H1 (cell line): ENCODE data around the gene AHNAK2. TPM values are rescaled to one million over a fixed set of nuclear protein-coding genes. Genes with fewer than 3 reads are reported as not detected.

Experiments
- CTCF ChIA-PET: fragments of 300-600 bp; sonication (Branson Sonifier 250); formaldehyde crosslinking; loops from one replicate; lab custom pipeline; 2021; ENCODE audit not compliant: partially characterized antibody; lab: Charles Lee
- POLR2A ChIA-PET: fragments of 300-600 bp; sonication (Branson Sonifier 250); formaldehyde crosslinking; loops from one replicate; lab custom pipeline; 2021; ENCODE audit warnings: inconsistent platforms; ENCODE audit not compliant: partially characterized antibody; lab: Charles Lee
- DNase-seq, 2 experiments: peaks; one replicate each; pipeline versions ENCODE4 v3.0.0 to v3.0.0-alpha.2; 2010 to 2022; ENCODE audit warnings: low spot score in 2 of 2, low read depth in 1 of 2, mixed read lengths in 1 of 2
- FAIRE-seq: peaks from 2 replicates; lab custom pipeline; 2011; peaks lifted over from hg19 to GRCh38; lab: Jason Lieb, UNC
- H2AFZ ChIP-seq: 2 replicates; pipeline ENCODE4 v1.8.1; 2012; ENCODE audit warnings: low read length, inconsistent platforms
- H2AK5ac ChIP-seq: 2 replicates; pipeline ENCODE4 v1.6.1; 2013; ENCODE audit warnings: low read depth, low read length
- H2BK120ac ChIP-seq: replicated peaks from 2 replicates; pipeline ENCODE3; 2013; ENCODE audit warnings: low read depth, low read length, inconsistent platforms
- H2BK12ac ChIP-seq: 2 replicates; pipeline ENCODE4 v1.6.1; 2013; ENCODE audit warnings: low read depth, low read length
- H2BK15ac ChIP-seq: 2 replicates; pipeline ENCODE4 v1.6.1; 2013; ENCODE audit warnings: low read length
- H2BK20ac ChIP-seq: 2 replicates; pipeline ENCODE4 v1.6.1; 2013; ENCODE audit warnings: low read length
- H2BK5ac ChIP-seq: 2 replicates; pipeline ENCODE4 v1.6.1; 2013; ENCODE audit warnings: low read depth, low read length
- H3K14ac ChIP-seq: 2 replicates; pipeline ENCODE4 v1.6.1; 2013; ENCODE audit warnings: inconsistent platforms; ENCODE audit not compliant: insufficient read length
- H3K18ac ChIP-seq: 2 replicates; pipeline ENCODE4 v1.6.1; 2013; ENCODE audit warnings: low read length; ENCODE audit errors: extremely low read depth
- H3K23ac ChIP-seq: 2 replicates; pipeline ENCODE4 v1.6.1; 2013; ENCODE audit warnings: inconsistent platforms; ENCODE audit not compliant: insufficient read length
- H3K23me2 ChIP-seq: 2 replicates; pipeline ENCODE4 v1.6.1; 2013; ENCODE audit warnings: low read depth, low read length
- H3K27ac ChIP-seq: 2 replicates; pipeline ENCODE4 v1.6.1; 2011; ENCODE audit warnings: low read depth, low read length, inconsistent platforms
- H3K27me3 ChIP-seq, 4 experiments: replicated peaks in 1 of 4; 1 replicate in 1 of 4; 2 replicates in 3 of 4; pipeline versions ENCODE4 v1.6.1 to v1.8.1; 2011 to 2013; ENCODE audit warnings: low read length in 3 of 4, mild to moderate bottlenecking in 3 of 4, inconsistent platforms in 2 of 4, mixed read lengths in 2 of 4, moderate library complexity in 1 of 4; ENCODE audit not compliant: control insufficient read depth in 3 of 4, insufficient read depth in 3 of 4; ENCODE audit errors: extremely low read depth in 1 of 4
- H3K36me3 ChIP-seq, 4 experiments: 2 replicates each; pipeline versions ENCODE4 v1.6.1 to v1.8.1; 2011 to 2013; ENCODE audit warnings: mild to moderate bottlenecking in 4 of 4, low read length in 3 of 4, moderate library complexity in 2 of 4, control low read depth in 1 of 4, inconsistent platforms in 1 of 4; ENCODE audit not compliant: insufficient read depth in 4 of 4, control insufficient read depth in 2 of 4
- H3K4ac ChIP-seq: replicated peaks from 2 replicates; pipeline ENCODE3; 2013; ENCODE audit warnings: low read length, low read depth, mixed read lengths, inconsistent platforms; ENCODE audit not compliant: insufficient read length
- H3K4me1 ChIP-seq, 4 experiments: replicated peaks in 1 of 4; 1 replicate in 1 of 4; 2 replicates in 3 of 4; pipeline versions ENCODE4 v1.6.1 to v1.8.1; 2011 to 2013; ENCODE audit warnings: low read length in 3 of 4, inconsistent platforms in 2 of 4, mixed read lengths in 1 of 4; ENCODE audit not compliant: insufficient read depth in 4 of 4, control insufficient read depth in 3 of 4
- H3K4me2 ChIP-seq, 2 experiments: 2 replicates each; pipeline versions ENCODE4 v1.6.1 to v1.8.1; 2011 to 2013; ENCODE audit warnings: low read depth in 2 of 2, low read length in 2 of 2, control low read depth in 1 of 2, inconsistent platforms in 1 of 2, mild to moderate bottlenecking in 1 of 2; ENCODE audit not compliant: insufficient read depth in 1 of 2
- H3K4me3 ChIP-seq, 4 experiments: fragments of 200-600, 300-600 bp in 1 of 4; sonication (generic), shearing (Covaris generic), sonication (Bioruptor Twin) in 1 of 4; 2 replicates each; pipeline versions ENCODE4 v1.5.1 to v1.8.1; 2011 to 2016; ENCODE audit warnings: low read length in 4 of 4, low read depth in 3 of 4, control low read depth in 2 of 4, inconsistent platforms in 2 of 4, mild to moderate bottlenecking in 2 of 4, mixed read lengths in 1 of 4, moderate library complexity in 1 of 4; ENCODE audit not compliant: insufficient read depth in 2 of 4; ENCODE audit errors: extremely low read depth in 1 of 4
- H3K56ac ChIP-seq: replicated peaks from 2 replicates; pipeline ENCODE3; 2013; ENCODE audit warnings: low read depth, mild to moderate bottlenecking, mixed read lengths, low read length, inconsistent platforms; ENCODE audit not compliant: insufficient read length
- H3K79me1 ChIP-seq: 2 replicates; pipeline ENCODE4 v1.6.1; 2013; ENCODE audit warnings: low read depth, low read length, control low read depth
- H3K79me2 ChIP-seq, 2 experiments: 2 replicates each; pipeline versions ENCODE4 v1.6.1 to v1.8.1; 2012 to 2013; ENCODE audit warnings: low read length in 2 of 2, mild to moderate bottlenecking in 2 of 2, inconsistent platforms in 1 of 2; ENCODE audit not compliant: insufficient read depth in 2 of 2, control insufficient read depth in 1 of 2
- H3K9ac ChIP-seq, 4 experiments: replicated peaks in 1 of 4; 1 replicate in 1 of 4; 2 replicates in 3 of 4; pipeline versions ENCODE4 v1.6.1 to v1.8.1; 2011 to 2013; ENCODE audit warnings: low read depth in 3 of 4, low read length in 3 of 4, control low read depth in 2 of 4, mild to moderate bottlenecking in 2 of 4, moderate library complexity in 2 of 4, inconsistent platforms in 1 of 4; ENCODE audit errors: extremely low read depth in 1 of 4
- H3K9me3 ChIP-seq, 2 experiments: 2 replicates each; pipeline versions ENCODE4 v1.6.1 to v1.8.1; 2012 to 2013; ENCODE audit warnings: mild to moderate bottlenecking in 2 of 2, moderate library complexity in 2 of 2, control low read depth in 1 of 2, inconsistent platforms in 1 of 2, low read depth in 1 of 2, low read length in 1 of 2, mixed read lengths in 1 of 2; ENCODE audit not compliant: insufficient read depth in 2 of 2
- H4K20me1 ChIP-seq, 2 experiments: replicated peaks in 1 of 2; 2 replicates each; pipeline versions ENCODE3 to v1.8.1; 2011 to 2013; ENCODE audit warnings: inconsistent platforms in 2 of 2, low read length in 2 of 2, mild to moderate bottlenecking in 1 of 2; ENCODE audit not compliant: insufficient read depth in 2 of 2, control insufficient read depth in 1 of 2
- H4K5ac ChIP-seq: 2 replicates; pipeline ENCODE4 v1.6.1; 2013; ENCODE audit warnings: low read length, low read depth, mixed read lengths, inconsistent platforms; ENCODE audit not compliant: insufficient read length
- H4K8ac ChIP-seq: 2 replicates; pipeline ENCODE4 v1.8.0; 2013; ENCODE audit warnings: mild to moderate bottlenecking, moderate library complexity, low read length, inconsistent platforms; ENCODE audit not compliant: insufficient read depth; ENCODE audit errors: extremely low read depth
- H4K91ac ChIP-seq: replicated peaks from 2 replicates; pipeline ENCODE3; 2013; ENCODE audit warnings: low read length, mixed read lengths, inconsistent platforms; ENCODE audit not compliant: insufficient read length
- BACH1 ChIP-seq: IDR thresholded peaks from 2 replicates; pipeline ENCODE4 v1.6.1; 2012; ENCODE audit warnings: low read length, improper control_type of control experiment
- BRCA1 ChIP-seq: IDR thresholded peaks from 2 replicates; pipeline ENCODE4 v1.6.1; 2012; ENCODE audit warnings: low read depth, low read length, improper control_type of control experiment
- CREB1 ChIP-seq: IDR thresholded peaks from 2 replicates; pipeline ENCODE4 v1.6.1; 2012; ENCODE audit warnings: inconsistent platforms
- CTCF ChIP-seq, 3 experiments: IDR thresholded peaks; 1 replicate in 2 of 3; 2 replicates in 1 of 3; pipeline versions ENCODE4 v1.5.1 to v1.6.1; 2011; ENCODE audit warnings: low read length in 3 of 3, mild to moderate bottlenecking in 3 of 3, inconsistent platforms in 2 of 3, low read depth in 1 of 3, moderate library complexity in 1 of 3; ENCODE audit not compliant: insufficient read depth in 1 of 3; ENCODE audit errors: control extremely low read depth in 1 of 3
- POLR2A ChIP-seq, 2 experiments: IDR thresholded peaks; 1 replicate in 1 of 2; 2 replicates in 1 of 2; pipeline ENCODE4 v1.6.1; 2011; ENCODE audit warnings: low read depth in 2 of 2, low read length in 2 of 2, mild to moderate bottlenecking in 2 of 2; ENCODE audit errors: control extremely low read depth in 1 of 2
- RAD21 ChIP-seq, 2 experiments: IDR thresholded peaks in 1 of 2; conservative IDR thresholded peaks in 1 of 2; 2 replicates each; pipeline ENCODE4 v1.6.1; 2011; ENCODE audit warnings: low read depth in 2 of 2, low read length in 2 of 2, improper control_type of control experiment in 1 of 2, inconsistent platforms in 1 of 2, mild to moderate bottlenecking in 1 of 2, moderate library complexity in 1 of 2
- SIRT6 ChIP-seq: IDR thresholded peaks from one replicate; pipeline ENCODE4 v1.7.1; 2012; ENCODE audit warnings: low read length, inconsistent platforms
- WGBS, 2 experiments: shearing (Covaris generic) in 1 of 2; methylation state at CpG; one replicate each; pipeline versions ENCODE4 v1.1.6 to v1.1.7; 2013 to 2015; ENCODE audit warnings: low lambda C conversion rate in 2 of 2, mixed read lengths in 2 of 2, inconsistent platforms in 1 of 2, low coverage in 1 of 2, missing lambda C conversion rate in 1 of 2; ENCODE audit not compliant: insufficient replicate concordance in 2 of 2, insufficient coverage in 1 of 2, insufficient read length in 1 of 2; ENCODE audit errors: extremely low coverage in 1 of 2, missing lambda C conversion rate in 1 of 2; 5-methylcytosine and 5-hydroxymethylcytosine counted together
- polyA plus RNA-seq, 7 experiments: library from polyadenylated mRNA; depleted of rRNA in 3 of 7; stranded (reverse) in 5 of 7; unstranded in 2 of 7; fragments of >200 nt in 5 of 7; fragments of 200-250 nt in 2 of 7; gene quantifications; 1 replicate in 5 of 7; 2 replicates in 1 of 7; 4 replicates in 1 of 7; pipeline versions ENCODE4 v1.2.1 to v1.2.3, GENCODE V29; 2011 to 2013; ENCODE audit warnings: missing spikeins in 2 of 7, mixed read lengths in 2 of 7
- total RNA-seq: library from RNA; stranded (reverse); fragmentation: NEBNext Ultra II Directional; extraction: Animal tissue kit (Norgen Biotek cat#: 25700); gene quantifications from 2 replicates; pipeline ENCODE4 v1.2.1, GENCODE V29; 2021

Gene AHNAK2
- total and polyA plus RNA-seq, 2 of the 8 experiments (the other 6 are each of a cell fraction or from before 2014, with no cell fraction given) = 0.95 to 2.0 TPM

- FAIRE-seq = no peak
- CTCF ChIA-PET = interaction anchor here (0.8 to 11.5 kb wide), 29 partner anchors 8 to 416 kb away, joined by 3 to 161 read pairs (median 4); partner anchors contain the start of gene CLBA1
Measured at GRCh38 chr14:104976198-104977007, 1.8 kb downstream of the AHNAK2 start.

More at GRCh38 chr14:104976198-104977007, 1.8 kb downstream of the AHNAK2 start:
- peak; percentile 66; the same call in 1 of the 2 replicates for TF ChIP-seq BACH1
- no peak for TF ChIP-seq BRCA1
- TF ChIP-seq RAD21 (IDR thresholded peaks at IDR 0.05 in 1 of 2, conservative IDR thresholded peaks at IDR 0.05 in 1 of 2; ENCODE audit: low read depth in 2 of 2, low read length in 2 of 2) = peak; percentile 73 to 85
- no peak for TF ChIP-seq POLR2A (IDR thresholded peaks at IDR 0.05; ENCODE audit: control extremely low read depth in 1 of 2, low read depth in 2 of 2, low read length in 2 of 2)
- TF ChIP-seq CREB1 = peak; percentile 55; the same call in 1 of the 2 replicates
- peak in 2 of 3 experiments; percentile 85 to 93; a peak in 3 of 4 replicates for TF ChIP-seq CTCF (IDR thresholded peaks at IDR 0.05; ENCODE audit: control extremely low read depth in 1 of 3, insufficient read depth in 1 of 3, low read depth in 1 of 3, low read length in 3 of 3)
- no peak for TF ChIP-seq SIRT6
- TF ChIP-seq, all 59 proteins: peak for 4
- WGBS, 2 experiments = 54% methylated on average over 19 of the region's 21 CpGs; no CpG with 5 or more reads in 1 of the 2 experiments
- Histone ChIP-seq H3K14ac (no peak overlapping the region), H2BK120ac (no peak overlapping the region), H2BK5ac (no peak overlapping the region), H3K18ac (no peak overlapping the region), H2BK20ac (no peak overlapping the region), H2AFZ (no peak overlapping the region), H3K9me3 (no peaks in the 10 kb centered on the region), H3K79me2 (no peaks in the 10 kb centered on the region), H2AK5ac (no peak overlapping the region), H4K5ac (no peak overlapping the region), H4K20me1 (peaks cover 4 to 13% of the 10 kb centered on the region in 2 experiments), H3K4me3 (no peak overlapping the region), H3K23me2 (peaks cover 10% of the 10 kb centered on the region; the same call in 1 of the 2 replicates), H3K56ac (no peak overlapping the region), H3K23ac (no peak overlapping the region), H4K8ac (peak overlapping the region; percentile 3), H2BK15ac (peak overlapping the region; percentile 53; the same call in 1 of the 2 replicates), H3K27ac (no peak overlapping the region), H3K36me3 (no peaks in the 10 kb centered on the region; a peak in 1 of 8 replicates), H2BK12ac (no peak overlapping the region), H3K27me3 (peaks cover 18 to 38% (median 31%) of the 10 kb centered on the region in 4 experiments), H3K4me1 (peaks cover 0 to 11% (median 9%) of the 10 kb centered on the region in 4 experiments; a peak in 5 of 7 replicates), H4K91ac (no peak overlapping the region), H3K4ac (no peak overlapping the region), H3K79me1 (no peaks in the 10 kb centered on the region), H3K4me2 (no peak overlapping the region), H3K9ac (no peak overlapping the region)
- POLR2A ChIA-PET = interaction anchor here (1.1 kb wide), 1 partner anchor 43 kb away, joined by 3 read pairs; no protein-coding TSS in a partner anchor
- DNase-seq = peak in 1 of 2 experiments; percentile 90
